Right forelimb (tissue), 1 donor: ENCODE data around the gene DLEU7.

ENCODE experiments used
- DNase-seq: peaks from one replicate; pipeline ENCODE4 v3.0.0-alpha.2; 2018

DLEU7 gene

DNA sequence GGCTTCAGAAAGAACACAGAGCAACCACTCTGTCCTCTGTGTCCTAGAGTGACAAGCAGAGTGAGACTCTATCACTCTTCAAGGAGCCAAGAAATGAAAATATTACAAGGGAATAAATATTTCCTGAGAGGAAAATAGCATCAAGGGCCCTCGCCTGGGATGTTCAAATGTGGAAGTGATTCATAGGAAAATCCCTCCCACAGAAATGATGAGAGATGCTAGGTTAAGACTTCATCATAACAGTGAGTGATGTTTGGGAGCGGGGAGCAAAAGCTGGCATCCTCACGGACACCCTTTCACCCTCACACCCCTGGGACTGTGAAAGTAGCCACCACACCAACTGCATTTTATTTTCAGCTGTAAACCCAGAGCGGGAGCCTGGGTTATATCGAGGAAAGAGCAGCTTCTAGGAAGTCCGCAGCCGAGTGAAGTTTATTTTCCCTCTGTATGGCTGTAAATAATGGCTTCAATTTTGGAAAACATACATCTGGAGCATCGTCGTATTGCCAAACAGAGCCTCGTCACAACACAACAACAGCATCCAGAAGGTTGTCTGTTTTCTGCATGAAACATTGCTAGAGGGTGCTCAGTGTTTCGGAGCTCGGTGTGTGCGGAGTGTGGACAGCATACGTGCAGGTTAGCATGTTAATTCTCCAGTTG lies 54.8 kb downstream of the DLEU7 start:
- no peak for DNase-seq

DNA sequence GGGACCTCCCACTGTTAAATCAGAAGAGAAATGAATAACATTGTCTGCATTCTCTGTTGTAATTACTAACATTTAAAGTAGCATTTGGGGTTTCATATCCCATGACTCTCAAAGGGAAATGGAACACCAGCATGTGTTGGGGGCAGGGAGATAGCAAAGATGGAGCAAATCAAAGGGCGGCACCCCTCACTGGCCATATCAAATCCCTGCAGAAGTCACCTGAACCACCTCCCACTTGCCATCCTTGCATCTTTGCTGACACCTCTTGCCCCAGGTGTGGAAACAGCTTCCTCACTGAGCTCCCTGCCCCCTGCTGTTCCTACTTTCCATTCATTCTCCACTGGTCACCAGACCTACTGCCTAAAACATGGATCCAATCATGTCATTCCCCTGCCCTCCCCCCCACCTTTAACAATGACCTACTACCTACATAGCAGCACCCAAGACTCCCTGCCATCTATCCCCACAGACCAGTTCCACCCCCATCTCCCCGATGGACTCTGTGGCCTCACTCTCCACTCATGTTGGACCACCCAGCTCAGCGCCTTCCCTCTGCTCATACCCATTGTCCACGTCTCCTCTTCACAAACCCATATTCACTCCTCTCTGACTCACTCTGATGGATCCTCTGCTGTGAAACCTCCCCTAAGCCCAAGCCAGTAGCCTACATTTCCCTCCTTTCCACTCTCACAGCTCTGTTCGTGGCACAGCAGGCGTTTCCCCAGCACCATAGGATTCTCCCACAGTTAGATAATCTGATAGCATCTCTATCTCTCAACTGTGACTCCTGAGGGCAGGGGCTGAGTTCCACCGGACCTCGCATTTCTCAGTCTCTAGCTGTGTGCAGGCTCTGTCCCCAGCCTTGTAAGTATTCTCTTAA lies 55.9 kb downstream of the DLEU7 start:
- no peak for DNase-seq

DNA sequence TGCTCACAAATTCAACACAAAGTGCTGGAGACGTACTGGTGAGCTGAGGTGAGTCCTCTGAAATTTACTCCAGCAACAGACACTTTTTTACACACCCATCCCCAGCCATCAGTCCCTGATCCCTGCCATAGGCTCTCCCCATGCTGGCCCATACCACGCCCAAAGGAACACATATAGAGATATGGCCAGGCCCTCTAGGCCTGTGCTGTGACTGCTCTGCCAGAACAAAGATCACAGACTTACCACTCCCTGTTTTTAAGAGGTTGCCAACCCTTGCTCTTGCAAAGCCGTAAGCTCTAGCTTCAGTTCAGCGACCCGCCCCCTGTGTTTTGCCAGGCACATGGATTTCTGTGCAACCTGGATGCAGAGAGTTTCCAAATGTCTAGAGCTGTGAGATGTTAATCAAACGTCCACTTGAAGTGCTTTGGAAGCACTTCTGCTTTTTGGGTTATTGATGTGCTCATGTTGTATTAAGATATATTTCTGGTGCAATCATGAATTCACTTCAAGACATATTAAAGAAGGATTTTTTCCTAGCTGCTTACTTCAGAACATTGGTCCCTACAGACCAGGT lies 59.7 kb downstream of the DLEU7 start:
- no peak for DNase-seq

GRCh38 chr13:50783066-50783465 lies 60.4 kb downstream of the DLEU7 start:
- DNase-seq, result no peak

GRCh38 chr13:50780201-50781015 lies 63.1 kb downstream of the DLEU7 start:
- DNase-seq, result no peak

DNA sequence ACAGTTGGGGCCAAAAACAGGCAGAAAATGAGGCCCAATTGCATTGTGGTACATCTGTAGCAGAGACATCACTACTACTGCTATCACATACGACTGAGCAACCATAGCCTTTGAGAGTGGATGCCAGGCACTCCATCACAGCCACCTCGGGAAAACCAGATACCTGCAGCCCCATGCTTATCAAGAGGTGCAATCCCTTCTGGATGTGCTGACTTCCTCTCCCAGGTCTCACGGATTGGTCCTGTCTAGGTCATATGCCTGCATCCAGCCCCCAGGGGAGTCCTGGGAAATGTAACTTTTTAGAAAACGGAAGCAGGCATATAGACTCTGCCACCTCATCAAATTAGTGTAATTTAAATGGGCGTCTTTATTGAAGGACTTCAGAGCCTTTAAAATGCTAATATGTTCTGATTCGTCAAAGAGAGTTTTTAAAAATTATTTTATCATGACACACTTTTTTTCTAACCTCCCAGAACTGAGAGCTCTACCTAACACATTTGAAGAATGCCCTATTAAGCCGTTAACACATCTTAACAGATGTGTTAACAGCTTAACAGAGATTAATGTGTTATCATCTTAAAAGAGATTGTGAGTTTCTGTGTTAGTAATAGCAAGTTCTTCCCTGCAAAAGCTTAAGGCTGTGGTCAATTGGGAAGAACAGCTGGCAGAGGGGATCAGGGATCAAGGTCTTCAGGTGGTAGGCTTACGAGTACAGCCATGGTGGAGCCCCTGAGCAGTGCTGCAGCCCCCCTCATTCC lies 63.9 kb downstream of the DLEU7 start:
- no peak for DNase-seq
